Upper lobe of left lung (tissue), 6 donors: ENCODE data around the gene ZNF513. TPM values are rescaled to one million over a fixed set of nuclear protein-coding genes. Genes with fewer than 3 reads are reported as not detected.

Experiments used
- ATAC-seq, 2 donors: fragments of 200-7000 bp; cut with Tn5 transposase; one replicate each; pipeline ENCODE4 v1.9.1; 2022; ENCODE audit warnings: mild to moderate bottlenecking in 2 of 2, moderate library complexity in 2 of 2; ENCODE audit not compliant: low FRiP score in 2 of 2
- DNase-seq, 2 donors: peaks; one replicate each; pipeline ENCODE4 v3.0.0-alpha.2; 2019 to 2020
- H3K27ac ChIP-seq, 4 donors: fragments of 200-600 bp; sonication (generic); one replicate each; pipeline ENCODE4 v1.5.1; 2016 to 2019
- H3K27me3 ChIP-seq, 4 donors: fragments of 200-600 bp; sonication (generic); one replicate each; pipeline ENCODE4 v1.5.1; 2017 to 2019
- H3K36me3 ChIP-seq, 4 donors: fragments of 200-600 bp; sonication (generic); one replicate each; pipeline ENCODE4 v1.5.1; 2016 to 2019
- H3K4me1 ChIP-seq, 4 donors: fragments of 200-600 bp; sonication (generic); one replicate each; pipeline ENCODE4 v1.5.1; 2018 to 2019
- H3K4me3 ChIP-seq, 4 donors: fragments of 200-600 bp; sonication (generic); one replicate each; pipeline ENCODE4 v1.5.1; 2017 to 2019; ENCODE audit warnings: mild to moderate bottlenecking in 2 of 4, moderate library complexity in 1 of 4
- H3K9me3 ChIP-seq, 4 donors: fragments of 200-600 bp; sonication (generic); one replicate each; pipeline ENCODE4 v1.5.1; 2018 to 2019
- EP300 ChIP-seq, 4 donors: sonication (generic); formaldehyde crosslinking; IDR thresholded peaks; one replicate each; pipeline ENCODE4 v1.5.1; 2017; ENCODE audit warnings: antibody characterized with exemption in 4 of 4, control low read depth in 2 of 4
- POLR2A ChIP-seq, 4 donors: fragments of 450-650 bp; IDR thresholded peaks; one replicate each; pipeline ENCODE4 v1.5.1; 2016 to 2017; ENCODE audit warnings: antibody characterized with exemption in 4 of 4, mild to moderate bottlenecking in 2 of 4
- POLR2AphosphoS5 ChIP-seq, 2 donors: sonication (generic); formaldehyde crosslinking; IDR thresholded peaks; one replicate each; pipeline ENCODE4 v1.5.1; 2017; ENCODE audit warnings: antibody characterized with exemption in 2 of 2
- WGBS, 2 donors: methylation state at CpG; one replicate each; pipeline ENCODE4 v1.1.5; 2017 to 2018; 5-methylcytosine and 5-hydroxymethylcytosine counted together
- total RNA-seq, 6 donors: library from RNA; depleted of rRNA in 4 of 6; stranded (reverse); fragments of >200 nt in 4 of 6; gene quantifications; one replicate each; pipeline versions ENCODE4 v1.1.0 to v1.2.1, GENCODE V29; 2016 to 2021
- TF ChIP-seq, protein P1 (sequence below), 6 experiments: fragments of 450-650 bp in 4 of 6; fragments of 200-600 bp in 2 of 6; sonication (generic) in 2 of 6; IDR thresholded peaks; one replicate each; pipeline ENCODE4 v1.5.1; 2016 to 2019; ENCODE audit warnings: antibody characterized with exemption in 6 of 6
- donor health status: DM: no; HTN: no; CAD: no; lungs with moderate emphysema.
- donor health status: DM: no; HTN: yes; CAD: no; lungs with severe emphysema.

Gene ZNF513
- total RNA-seq, 6 donors from 2014 or later, result 9.3 to 31.4 (median 18.0) TPM

- ATAC-seq (no peak), DNase-seq (no peak)
- WGBS, 2 donors, result 86 to 91% methylated on average over 5 of the region's 5 CpGs
- peaks cover 26 to 52% (median 34%) of the 10 kb centered on the region in 4 donors for H3K4me1 ChIP-seq
- TF ChIP-seq, protein P1, sequence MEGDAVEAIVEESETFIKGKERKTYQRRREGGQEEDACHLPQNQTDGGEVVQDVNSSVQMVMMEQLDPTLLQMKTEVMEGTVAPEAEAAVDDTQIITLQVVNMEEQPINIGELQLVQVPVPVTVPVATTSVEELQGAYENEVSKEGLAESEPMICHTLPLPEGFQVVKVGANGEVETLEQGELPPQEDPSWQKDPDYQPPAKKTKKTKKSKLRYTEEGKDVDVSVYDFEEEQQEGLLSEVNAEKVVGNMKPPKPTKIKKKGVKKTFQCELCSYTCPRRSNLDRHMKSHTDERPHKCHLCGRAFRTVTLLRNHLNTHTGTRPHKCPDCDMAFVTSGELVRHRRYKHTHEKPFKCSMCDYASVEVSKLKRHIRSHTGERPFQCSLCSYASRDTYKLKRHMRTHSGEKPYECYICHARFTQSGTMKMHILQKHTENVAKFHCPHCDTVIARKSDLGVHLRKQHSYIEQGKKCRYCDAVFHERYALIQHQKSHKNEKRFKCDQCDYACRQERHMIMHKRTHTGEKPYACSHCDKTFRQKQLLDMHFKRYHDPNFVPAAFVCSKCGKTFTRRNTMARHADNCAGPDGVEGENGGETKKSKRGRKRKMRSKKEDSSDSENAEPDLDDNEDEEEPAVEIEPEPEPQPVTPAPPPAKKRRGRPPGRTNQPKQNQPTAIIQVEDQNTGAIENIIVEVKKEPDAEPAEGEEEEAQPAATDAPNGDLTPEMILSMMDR (IDR thresholded peaks at IDR 0.05), result no peak
- TF ChIP-seq POLR2AphosphoS5 (IDR thresholded peaks at IDR 0.05), result no peak
- TF ChIP-seq POLR2A (IDR thresholded peaks at IDR 0.05), result no peak
- TF ChIP-seq EP300 (IDR thresholded peaks at IDR 0.05), result no peak
- H3K4me3 ChIP-seq, result no peak overlapping the region
- no peaks in the 10 kb centered on the region for H3K9me3 ChIP-seq
- peaks cover 37 to 66% (median 58%) of the 10 kb centered on the region in 4 donors for H3K36me3 ChIP-seq
- no peaks in the 10 kb centered on the region for H3K27me3 ChIP-seq
- no peak overlapping the region for H3K27ac ChIP-seq
Measured at GRCh38 chr2:27373567-27373966, 7.0 kb downstream of the ZNF513 start.

- no peaks in the 10 kb centered on the region for H3K9me3 ChIP-seq
- no peak for ATAC-seq
- H3K36me3 ChIP-seq, result peaks cover 37 to 66% (median 58%) of the 10 kb centered on the region in 4 donors
- TF ChIP-seq POLR2AphosphoS5 (IDR thresholded peaks at IDR 0.05), result no peak
- TF ChIP-seq POLR2A (IDR thresholded peaks at IDR 0.05), result no peak
- no peak for TF ChIP-seq EP300 (IDR thresholded peaks at IDR 0.05)
- TF ChIP-seq, protein P1 (IDR thresholded peaks at IDR 0.05), result no peak
- no peaks in the 10 kb centered on the region for H3K27me3 ChIP-seq
- H3K4me3 ChIP-seq, result no peak overlapping the region
- WGBS, 2 donors, result 87 to 90% methylated on average over 6 of the region's 6 CpGs
- peaks cover 28 to 52% (median 32%) of the 10 kb centered on the region in 4 donors for H3K4me1 ChIP-seq
- DNase-seq, result no peak
- H3K27ac ChIP-seq, result peak overlapping the region in 2 of 4 donors; percentile 96
Measured at GRCh38 chr2:27372937-27373336, 7.6 kb downstream of the ZNF513 start.

DNA sequence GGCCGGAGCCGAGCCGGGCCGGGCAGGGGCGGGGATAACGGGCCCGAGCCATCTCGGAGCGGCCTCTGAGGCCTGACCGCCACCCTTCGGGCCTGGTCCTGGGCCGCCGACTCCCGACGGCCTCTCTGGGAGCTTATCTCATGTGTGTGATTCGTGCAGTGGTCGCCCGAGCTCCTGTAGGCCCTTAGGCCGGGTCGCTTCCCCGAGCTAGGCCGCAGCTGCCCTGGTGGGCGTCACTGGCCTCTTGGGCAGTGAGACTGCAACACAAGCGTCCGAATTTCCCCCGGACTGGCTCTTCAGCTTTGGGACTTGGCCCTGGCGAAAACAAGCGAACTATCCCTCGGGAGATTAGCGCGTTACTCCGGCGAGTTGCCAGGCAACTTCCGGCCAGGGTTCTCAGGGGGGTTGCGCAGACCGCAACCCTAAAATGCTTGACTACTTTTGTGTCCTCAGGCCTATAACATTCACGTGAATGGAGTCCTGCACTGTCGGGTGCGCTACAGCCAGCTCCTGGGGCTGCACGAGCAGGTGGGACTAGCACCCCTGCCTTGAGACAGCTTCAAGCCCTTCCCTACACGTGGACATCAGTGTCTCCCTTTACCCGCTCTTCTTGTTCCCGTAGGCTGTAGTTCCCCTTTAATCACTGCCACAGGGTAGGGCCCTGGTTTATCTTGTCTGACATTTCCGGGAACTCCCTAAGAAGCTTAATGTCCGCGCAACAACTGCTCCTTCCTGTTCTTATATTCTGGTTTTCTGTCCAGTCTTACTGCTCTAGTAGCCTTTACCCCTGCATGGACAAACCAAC, 9.5 kb downstream of the ZNF513 start:
- Histone ChIP-seq H3K27me3 (no peaks in the 10 kb centered on the region), H3K36me3 (peaks cover 37 to 66% (median 58%) of the 10 kb centered on the region in 4 donors), H3K4me1 (peaks cover 28 to 45% (median 32%) of the 10 kb centered on the region in 4 donors), H3K27ac (peak overlapping the region; percentile 88 to 96 (median 94)), H3K4me3 (peak overlapping the region; percentile 71 to 98 (median 93)), H3K9me3 (no peaks in the 10 kb centered on the region)
- ATAC-seq, result peak; percentile 42 to 67
- DNase-seq, result peak in 1 of 2 donors; percentile 55
- TF ChIP-seq, protein P1 (IDR thresholded peaks at IDR 0.05), result no peak
- TF ChIP-seq POLR2AphosphoS5 (IDR thresholded peaks at IDR 0.05) (peak in 1 of 2 donors; percentile 17), POLR2A (IDR thresholded peaks at IDR 0.05) (peak in 1 of 4 donors; percentile 50), EP300 (IDR thresholded peaks at IDR 0.05) (no peak)
- 0% methylated on average over 19 to 21 of the region's 46 CpGs for WGBS, 2 donors

GRCh38 chr2:27370026-27370815, 10.3 kb downstream of the ZNF513 start, which contains the start of the genes EIF2B4 and SNX17:
Gene EIF2B4, minus strand, starts transcription at chr2:27370338. Its CDS starts 24 bp downstream, at chr2:27370314.
Gene SNX17, plus strand, starts transcription at chr2:27370616. Its CDS starts 128 bp downstream, at chr2:27370744.
- DNase-seq, result peak; percentile 99 to 100
- H3K9me3 ChIP-seq, result no peaks in the 10 kb centered on the region
- H3K4me3 ChIP-seq, result peak within 1 kb of the TSS; percentile 71 to 98 (median 93)
- H3K27me3 ChIP-seq, result no peaks in the 10 kb centered on the region
- 0% methylated on average over 35 to 41 of the region's 85 CpGs for WGBS, 2 donors
- ATAC-seq, result peak; percentile 98 to 99
- H3K27ac ChIP-seq, result peak within 1 kb of the TSS; percentile 88 to 96 (median 94)
- peaks cover 28 to 45% (median 32%) of the 10 kb centered on the region in 4 donors for H3K4me1 ChIP-seq
- TF ChIP-seq POLR2A (IDR thresholded peaks at IDR 0.05) (peak in 3 of 4 donors; percentile 74 to 81 (median 75)), POLR2AphosphoS5 (IDR thresholded peaks at IDR 0.05) (peak; percentile 96 to 97), EP300 (IDR thresholded peaks at IDR 0.05) (peak in 1 of 4 donors; percentile 79)
- TF ChIP-seq, protein P1 (IDR thresholded peaks at IDR 0.05), result peak; percentile 38 to 92 (median 81)
- peaks cover 35 to 66% (median 57%) of the 10 kb centered on the region in 4 donors for H3K36me3 ChIP-seq
